K562 (cell line): ENCODE results near the gene RUNX1. TPM values are rescaled to one million over a fixed set of nuclear protein-coding genes. Genes with fewer than 3 reads are reported as not detected.
A peak's percentile ranks its signal among the peaks of the same experiment; 100 is the strongest.

Source experiments
- ATAC-seq: fragments of 200-7000 bp; cut with Tn5 transposase; 3 replicates; pipeline ENCODE4 v1.9.1; 2020; ENCODE audit warnings: moderate library complexity
- BruUV-seq: library from RNA; stranded (reverse); fragments of 400-500 nt; replicated peaks from 2 replicates; lab custom pipeline; 2021; lab: Mats Ljungman, UMichigan
- CTCF ChIA-PET: fragments of 300-600 bp; formaldehyde crosslinking; extraction: SDS; loops from one replicate; lab custom pipeline; 2021; ENCODE audit warnings: low intra/inter-chr PET ratio; lab: Yijun Ruan, JAX
- POLR2A ChIA-PET: fragments of 300-600, 350-650 bp; sonication (Branson Sonifier 250); formaldehyde crosslinking; extraction: SDS; loops from one replicate; lab custom pipeline; 2021; ENCODE audit warnings: antibody characterized with exemption, inconsistent platforms; lab: Yijun Ruan, JAX
- DNase-seq, 4 experiments: peaks; one replicate each; pipeline versions ENCODE4 v3.0.0 to v3.0.0-alpha.2; 2011 to 2018; ENCODE audit warnings: low spot score in 3 of 4, mixed read lengths in 3 of 4; ENCODE audit errors: extremely low read depth in 1 of 4
- FAIRE-seq: peaks from 2 replicates; lab custom pipeline; 2011; peaks lifted over from hg19 to GRCh38; lab: Jason Lieb, UNC
- H2AFZ ChIP-seq: 2 replicates; pipeline ENCODE4 v1.6.0; 2011; ENCODE audit warnings: low read depth, low read length, control low read depth, inconsistent platforms
- H3K27ac ChIP-seq: fragments of 200-600 bp; 3 replicates; pipeline ENCODE4 v1.8.0; 2011; ENCODE audit warnings: low read depth, mild to moderate bottlenecking, control low read depth, inconsistent platforms, low read length, moderate library complexity, mixed read lengths; ENCODE audit errors: extremely low read depth
- H3K27me3 ChIP-seq, 2 experiments: fragments of 300-600 bp in 1 of 2; 2 replicates in 1 of 2; 3 replicates in 1 of 2; pipeline versions ENCODE4 v1.6.0 to v1.8.0; 2011; ENCODE audit warnings: inconsistent platforms in 2 of 2, low read length in 2 of 2, mild to moderate bottlenecking in 1 of 2, mixed read lengths in 1 of 2, moderate library complexity in 1 of 2; ENCODE audit not compliant: control insufficient read depth in 2 of 2, insufficient read depth in 2 of 2
- H3K36me3 ChIP-seq: fragments of 300-600 bp; 3 replicates; pipeline ENCODE4 v1.8.0; 2011; ENCODE audit warnings: mild to moderate bottlenecking, low read length, inconsistent platforms; ENCODE audit not compliant: control insufficient read depth, insufficient read depth
- H3K4me1 ChIP-seq, 2 experiments: fragments of 200-600 bp in 1 of 2; replicated peaks in 1 of 2; 2 replicates in 1 of 2; 3 replicates in 1 of 2; pipeline versions ENCODE4 v1.5.1 to v1.8.0; 2011; ENCODE audit warnings: inconsistent platforms in 2 of 2, low read length in 2 of 2, mild to moderate bottlenecking in 1 of 2, mixed read lengths in 1 of 2, moderate library complexity in 1 of 2; ENCODE audit not compliant: control insufficient read depth in 2 of 2, insufficient read depth in 2 of 2
- H3K4me2 ChIP-seq: 2 replicates; pipeline ENCODE4 v1.6.1; 2011; ENCODE audit warnings: low read length, control low read depth, inconsistent platforms, mixed read lengths; ENCODE audit not compliant: insufficient read depth
- H3K4me3 ChIP-seq: fragments of 200-600 bp; sonication (generic), shearing (Covaris generic); 2 replicates; pipeline ENCODE4 v1.5.1; 2016; ENCODE audit warnings: control low read depth, inconsistent platforms
- H3K79me2 ChIP-seq: fragments of 200-600 bp; 3 replicates; pipeline ENCODE4 v1.8.0; 2011; ENCODE audit warnings: low read length, inconsistent platforms; ENCODE audit not compliant: control insufficient read depth, insufficient read depth
- H3K9ac ChIP-seq, 2 experiments: 2 replicates each; pipeline versions ENCODE4 v1.6.0 to v1.6.1; 2011; ENCODE audit warnings: low read depth in 2 of 2, low read length in 2 of 2, control low read depth in 1 of 2, inconsistent platforms in 1 of 2, mild to moderate bottlenecking in 1 of 2, mixed read lengths in 1 of 2; ENCODE audit not compliant: insufficient read depth in 1 of 2
- H3K9me1 ChIP-seq: one replicate; pipeline ENCODE4 v1.6.0; 2011; ENCODE audit warnings: inconsistent platforms, mild to moderate bottlenecking, low read length, moderate library complexity; ENCODE audit not compliant: control insufficient read depth, insufficient read depth
- H3K9me3 ChIP-seq: replicated peaks from 2 replicates; pipeline ENCODE4 v1.5.1; 2011; ENCODE audit warnings: low read depth, low read length, inconsistent platforms; ENCODE audit not compliant: control insufficient read depth, insufficient read depth
- H4K20me1 ChIP-seq: replicated peaks from 2 replicates; pipeline ENCODE4 v1.6.1; 2011; ENCODE audit warnings: low read length, inconsistent platforms, mixed read lengths; ENCODE audit not compliant: control insufficient read depth, insufficient read depth
- BCOR ChIP-seq: fragments of 450-650 bp; IDR thresholded peaks from 2 replicates; pipeline ENCODE4 v1.6.1; 2016
- CEBPG ChIP-seq, 3 experiments: fragments of 200-800 bp in 1 of 3; sonication (Bioruptor generic) in 1 of 3; sonication (generic) in 1 of 3; formaldehyde crosslinking in 1 of 3; IDR thresholded peaks in 2 of 3; conservative IDR thresholded peaks in 1 of 3; 2 replicates each; pipeline versions ENCODE4 v1.6.1 to v1.8.0; 2016 to 2022; ENCODE audit warnings: missing compliant biosample characterization in 2 of 3, missing genetic modification characterization in 2 of 3, mild to moderate bottlenecking in 1 of 3, missing genetic modification reagents in 1 of 3
- POLR2AphosphoS2 ChIP-seq: IDR thresholded peaks from 2 replicates; pipeline ENCODE4 v1.6.1; 2012; ENCODE audit warnings: low read length, improper control_type of control experiment
- ZNF431 ChIP-seq: sonication (generic); formaldehyde crosslinking; IDR thresholded peaks from 2 replicates; pipeline ENCODE4 v1.8.0; 2022; ENCODE audit warnings: mild to moderate bottlenecking, missing genetic modification reagents
- WGBS: fragments of 100-300 bp; shearing (Covaris generic); methylation state at CpG from one replicate; pipeline ENCODE4 v1.1.6; 2016; ENCODE audit warnings: low coverage, mixed read lengths; ENCODE audit not compliant: insufficient coverage; ENCODE audit errors: missing lambda C conversion rate; 5-methylcytosine and 5-hydroxymethylcytosine counted together
- in situ Hi-C: fragments of 300-500 bp; cut with MboI; formaldehyde crosslinking; loops from 4 replicates; pipeline ENCODE4 v1.15.0; 2018; ENCODE audit warnings: inconsistent platforms, mixed read lengths
- intact Hi-C: fragments of 100-400 bp; cut with micrococcal nuclease; formaldehyde crosslinking; loops from 2 replicates; pipeline ENCODE4 v1.14.2; 2022
- polyA plus RNA-seq, 8 experiments: library from polyadenylated mRNA; depleted of rRNA in 4 of 8; stranded (reverse) in 5 of 8; unstranded in 3 of 8; fragments of >200 nt; fragmentation: Nextera tagmentation in 2 of 8; fragmentation: Illumina TruSeq in 1 of 8; extraction: Ambion mirVana in 2 of 8; extraction: Trizol in 1 of 8; gene quantifications; 2 replicates each; pipeline versions ENCODE4 v1.2.1 to v1.2.3, GENCODE V29; 2011 to 2014; ENCODE audit warnings: inconsistent platforms in 1 of 8, missing spikeins in 1 of 8
- total RNA-seq, 7 experiments: library from RNA; depleted of rRNA in 6 of 7; stranded (reverse); fragments of >200 nt in 6 of 7; fragmentation: Illumina TruSeq in 2 of 7; extraction: Trizol in 2 of 7; gene quantifications; 2 replicates each; pipeline versions ENCODE4 v1.2.1 to v1.2.3, GENCODE V29; 2011 to 2021; ENCODE audit warnings: low replicate concordance in 1 of 7

Gene RUNX1
- total and polyA plus RNA-seq, 9 of the 15 experiments (the other 6 are each of a cell fraction or from before 2014, with no cell fraction given): 2.2 to 68.6 (median 17.8) TPM

DNA sequence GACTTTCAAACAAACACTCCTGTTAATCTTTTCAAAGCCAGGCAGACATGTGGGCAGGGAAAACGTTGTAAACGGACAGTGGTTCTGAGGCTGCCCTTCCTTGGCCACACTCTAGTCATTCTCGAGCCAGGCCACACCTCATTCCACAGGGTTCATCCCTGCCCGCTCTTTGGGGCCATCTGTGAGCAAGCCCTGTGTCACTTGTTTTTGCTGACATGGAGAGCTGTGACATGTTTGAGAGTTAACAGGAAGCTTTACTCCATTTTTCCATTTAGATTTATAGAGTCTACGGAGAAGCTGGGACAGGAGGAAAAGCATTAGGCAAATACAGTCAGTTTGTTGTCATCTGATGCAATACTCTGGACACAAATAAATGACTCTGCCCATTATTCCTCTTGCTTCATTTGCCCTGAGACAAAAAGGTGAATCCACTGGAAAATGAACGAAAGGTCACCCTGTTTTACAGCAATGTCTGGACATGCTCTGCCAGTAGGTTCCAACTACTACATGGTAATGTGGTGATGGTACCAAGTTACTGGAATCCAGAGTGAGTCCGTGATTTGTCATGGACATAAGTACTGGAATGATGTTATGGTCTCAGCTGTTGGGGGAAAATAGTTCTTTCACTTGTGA, 253.4 kb downstream of the RUNX1 start:
- ChIA-PET CTCF (no interaction called here), POLR2A (interaction anchor here (1.0 to 2.5 kb wide), 3 partner anchors 12 to 92 kb away, joined by 4 to 7 read pairs (median 5); no protein-coding TSS in a partner anchor)
- DNase-seq (no peak), FAIRE-seq (no peak), ATAC-seq (no peak)
- no peaks in the 10 kb centered on the region for H3K4me1 ChIP-seq
- no peaks in the 10 kb centered on the region for H3K9me3 ChIP-seq
- no peak overlapping the region for H3K9ac ChIP-seq
- peak; percentile 38; the same call in 1 of the 2 replicates for TF ChIP-seq CEBPG (CRISPR knock-in tag; IDR thresholded peaks at IDR 0.05)
- TF ChIP-seq CEBPG (tag; conservative IDR thresholded peaks at IDR 0.05 in 1 of 2, IDR thresholded peaks at IDR 0.05 in 1 of 2): peak; percentile 23 to 85; a peak in 2 of 4 replicates
- no peak for TF ChIP-seq BCOR
- WGBS: 83% methylated on average over 7 of the region's 7 CpGs
- no peaks in the 10 kb centered on the region for H3K9me1 ChIP-seq
- no peak overlapping the region for H2AFZ ChIP-seq
- H3K4me2 ChIP-seq: no peak overlapping the region
- no peaks in the 10 kb centered on the region for H3K79me2 ChIP-seq
- H3K4me3 ChIP-seq: no peak overlapping the region
- no peak overlapping the region; the same call in 2 of the 3 replicates for H3K27ac ChIP-seq
- BruUV-seq: no TSS peak
- intact Hi-C loops: no loop called here
- H3K36me3 ChIP-seq: peaks cover 85% of the 10 kb centered on the region
- H3K27me3 ChIP-seq: no peaks in the 10 kb centered on the region
- in situ Hi-C loops: no loop called here
- no peaks in the 10 kb centered on the region for H4K20me1 ChIP-seq

GRCh38 chr21:34795175-34795547, 253.9 kb downstream of the RUNX1 start:
- no peaks in the 10 kb centered on the region for H3K4me1 ChIP-seq
- H4K20me1 ChIP-seq: no peaks in the 10 kb centered on the region
- ChIA-PET CTCF (no interaction called here), POLR2A (no interaction called here)
- no peak overlapping the region for H3K9ac ChIP-seq
- intact Hi-C loops (no loop called here), in situ Hi-C loops (no loop called here)
- BruUV-seq: no TSS peak
- no peaks in the 10 kb centered on the region for H3K27me3 ChIP-seq
- H3K36me3 ChIP-seq: peaks cover 85% of the 10 kb centered on the region
- no peak for FAIRE-seq
- H3K79me2 ChIP-seq: no peaks in the 10 kb centered on the region
- H3K27ac ChIP-seq: no peak overlapping the region; the same call in 2 of the 3 replicates
- no peak overlapping the region for H3K4me2 ChIP-seq
- 79% methylated on average over 3 of the region's 5 CpGs for WGBS
- no peaks in the 10 kb centered on the region for H3K9me3 ChIP-seq
- ATAC-seq: no peak
- H2AFZ ChIP-seq: no peak overlapping the region
- no peak overlapping the region for H3K4me3 ChIP-seq
- H3K9me1 ChIP-seq: no peaks in the 10 kb centered on the region
- no peak for DNase-seq
- TF ChIP-seq POLR2AphosphoS2 (peak; percentile 28; the same call in 1 of the 2 replicates), ZNF431 (no peak)
